PC-9 (cell line): ENCODE data around the gene TTYH1.
"Not testable (repeated sequence)": the region's sequence is repeated elsewhere in the genome, so short reads cannot be mapped to it uniquely, and the experiment has no call there.

Source experiments
- CTCF ChIP-seq: fragments of 200-600 bp; sonication (generic); conservative IDR thresholded peaks from 2 replicates; pipeline ENCODE4 v1.6.1; 2017; ENCODE audit warnings: mixed run types, antibody characterized with exemption, mild to moderate bottlenecking, moderate library complexity
- EZH2 ChIP-seq: fragments of 200-600 bp; sonication (generic); IDR thresholded peaks from 2 replicates; pipeline ENCODE4 v1.8.0; 2017; ENCODE audit warnings: antibody characterized with exemption, low read depth

DNA sequence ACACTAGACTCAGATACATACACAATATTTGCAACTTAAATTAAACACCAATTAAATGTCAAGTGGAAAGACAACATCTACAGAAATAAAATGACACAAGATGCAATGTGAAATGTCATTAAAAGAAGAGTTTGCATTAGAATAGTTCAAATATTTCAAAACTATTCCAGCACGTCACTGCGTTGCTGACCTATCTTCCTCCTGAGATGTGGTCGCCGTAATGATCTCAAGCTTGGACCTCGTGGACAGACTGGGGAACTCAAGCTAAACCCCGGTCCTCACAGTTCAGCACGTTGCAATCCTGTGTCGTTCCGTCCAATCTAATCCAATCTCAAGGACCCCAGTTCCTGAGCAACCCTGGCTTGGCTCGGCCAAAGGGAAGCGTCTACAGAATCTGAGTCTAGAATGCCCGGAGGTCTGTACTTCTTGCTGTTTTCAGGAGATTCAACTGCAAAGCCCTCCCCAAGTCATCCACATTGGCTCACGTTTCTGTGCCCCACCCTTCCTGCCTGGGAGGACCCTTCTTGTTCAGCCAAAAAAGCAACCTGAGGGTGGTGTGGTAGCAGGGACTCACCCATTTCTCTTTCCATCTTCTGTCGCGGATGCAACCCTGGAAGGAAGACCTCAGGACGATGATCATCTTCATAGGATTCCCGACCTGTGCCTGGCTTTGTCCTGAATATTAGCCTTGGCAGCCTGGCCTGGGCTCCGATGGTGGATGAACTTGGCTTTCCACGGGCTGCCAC, 45.4 kb upstream of the TTYH1 start:
- TF ChIP-seq EZH2, CTCF: not testable (repeated sequence)
